Stimulated activated naive B cell treated with anti-CD40 and anti-IgM and Interleukin-4, amounts not matched to agents 10 μg/mL and 1 μg/mL and 100 μg/mL, for 72 hours (primary cell): ENCODE data around the gene NXPH2.

ENCODE experiments used
- ATAC-seq, 2 donors: fragments of 150-1000 bp; cut with Tn5 transposase; replicated peaks; 2 replicates each; pipeline ENCODE4 v1.10.0; 2021; ENCODE audit warnings: moderate library complexity in 1 of 2
- DNase-seq: peaks from one replicate; pipeline ENCODE4 v3.0.0; 2021
- H3K27ac Mint-ChIP-seq: one replicate; pipeline ENCODE4 v1.8.0; 2022; ENCODE audit warnings: mild to moderate bottlenecking, mixed read lengths
- H3K27me3 Mint-ChIP-seq, 2 donors: one replicate each; pipeline ENCODE4 v1.8.0; 2022; ENCODE audit warnings: mixed read lengths in 2 of 2
- H3K36me3 Mint-ChIP-seq, 2 donors: one replicate each; pipeline ENCODE4 v1.8.0; 2022; ENCODE audit warnings: mixed read lengths in 2 of 2, mild to moderate bottlenecking in 1 of 2
- H3K4me1 Mint-ChIP-seq, 2 donors: one replicate each; pipeline ENCODE4 v1.8.0; 2022; ENCODE audit warnings: mixed read lengths in 2 of 2, mild to moderate bottlenecking in 1 of 2
- H3K4me3 Mint-ChIP-seq, 2 donors: one replicate each; pipeline ENCODE4 v1.8.0; 2022; ENCODE audit warnings: mild to moderate bottlenecking in 2 of 2, mixed read lengths in 2 of 2, moderate library complexity in 1 of 2
- H3K9me3 Mint-ChIP-seq, 2 donors: one replicate each; pipeline ENCODE4 v1.8.0; 2022; ENCODE audit warnings: mixed read lengths in 2 of 2, mild to moderate bottlenecking in 1 of 2

The NXPH2 gene

GRCh38 chr2:138621139-138621538 is 159.1 kb downstream of the NXPH2 start:
- Mint-ChIP-seq H3K36me3 (peaks cover 0 to 2% of the 10 kb centered on the region in 2 donors), H3K27me3 (peaks cover 7 to 22% of the 10 kb centered on the region in 2 donors), H3K27ac (no peak overlapping the region), H3K4me3 (no peak overlapping the region), H3K4me1 (peaks cover 5 to 15% of the 10 kb centered on the region in 2 donors), H3K9me3 (peaks cover 0 to 2% of the 10 kb centered on the region in 2 donors)
- ATAC-seq (no peak), DNase-seq (no peak)

DNA sequence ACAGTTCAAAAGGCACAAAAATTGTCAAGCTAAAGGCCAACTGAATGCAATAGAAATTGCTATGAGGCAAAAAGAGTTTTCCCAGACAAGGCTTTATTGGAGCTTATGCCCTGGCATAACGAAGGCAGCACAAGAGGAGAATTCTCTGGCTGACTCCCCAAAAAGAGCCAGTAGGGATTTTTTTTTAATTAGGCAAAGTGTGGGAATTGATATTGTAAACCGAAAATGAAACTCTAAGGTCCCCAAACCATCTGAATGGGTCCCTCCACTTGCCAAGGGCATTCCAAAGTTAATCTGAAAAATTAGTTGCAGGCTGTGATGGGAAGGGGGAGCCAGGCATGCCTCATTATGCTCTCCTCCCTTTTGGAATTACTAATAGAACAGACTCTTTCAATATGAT is 159.8 kb downstream of the NXPH2 start:
- H3K4me1 Mint-ChIP-seq, result peaks cover 5 to 15% of the 10 kb centered on the region in 2 donors
- DNase-seq (no peak), ATAC-seq (no peak)
- H3K36me3 Mint-ChIP-seq, result peaks cover 0 to 2% of the 10 kb centered on the region in 2 donors
- peaks cover 0 to 2% of the 10 kb centered on the region in 2 donors for H3K9me3 Mint-ChIP-seq
- H3K4me3 Mint-ChIP-seq, result no peak overlapping the region
- H3K27ac Mint-ChIP-seq, result no peak overlapping the region
- H3K27me3 Mint-ChIP-seq, result peaks cover 4 to 19% of the 10 kb centered on the region in 2 donors
